Measurements from ENCODE around the gene RALGAPA2. TPM values are rescaled to one million over a fixed set of nuclear protein-coding genes. Genes with fewer than 3 reads are reported as not detected.

RALGAPA2 gene
- total and polyA plus RNA-seq, 8 donors: 9.6 to 41.7 (median 24.5) TPM

- Histone ChIP-seq H3K36me3 (no peaks in the 10 kb centered on the region), H3K4me1 (peaks cover 0 to 6% (median 0%) of the 10 kb centered on the region in 3 donors), H3K9me3 (no peaks in the 10 kb centered on the region), H3K4me3 (no peak overlapping the region), H3K27ac (no peak overlapping the region), H3K27me3 (no peaks in the 10 kb centered on the region)
- WGBS, 2 donors: 61 to 67% methylated on average over 15 of the region's 15 CpGs
- peak in 1 of 6 donors; percentile 37 for DNase-seq
- peak; percentile 47 to 74 (median 59) for ATAC-seq
- TF ChIP-seq CTCF (IDR thresholded peaks at IDR 0.05): no peak
- intact Hi-C loops (cut with DNase I): no loop called here
- no peak for FAIRE-seq
These were observed 254.9 kb downstream of the RALGAPA2 start for GRCh38 chr20:20457392-20458126.

DNA sequence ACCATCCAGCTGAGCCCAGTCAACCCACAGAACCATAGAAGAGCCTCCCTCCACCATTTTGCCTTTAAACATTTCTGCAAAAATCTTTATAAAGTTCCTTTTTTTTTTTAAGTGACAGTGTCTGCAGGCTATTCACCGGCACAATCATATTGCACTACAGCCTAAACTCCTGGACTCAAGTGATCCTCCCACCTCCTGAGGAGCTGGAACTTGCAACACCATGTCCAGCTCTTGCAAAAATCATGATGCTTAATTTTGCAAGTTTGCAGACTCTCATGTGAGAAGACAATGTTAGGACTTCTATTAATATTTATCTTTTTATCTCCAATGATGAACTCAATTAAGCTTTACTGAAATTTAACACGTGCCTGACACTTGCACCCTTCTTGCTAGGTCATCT is 255.7 kb downstream of the RALGAPA2 start:
- TF ChIP-seq CTCF (IDR thresholded peaks at IDR 0.05): no peak
- Histone ChIP-seq H3K9me3 (no peaks in the 10 kb centered on the region), H3K27me3 (no peaks in the 10 kb centered on the region), H3K36me3 (no peaks in the 10 kb centered on the region), H3K27ac (no peak overlapping the region), H3K4me1 (peaks cover 0 to 6% (median 0%) of the 10 kb centered on the region in 3 donors), H3K4me3 (no peak overlapping the region)
- ATAC-seq (no peak), FAIRE-seq (no peak), DNase-seq (no peak)
- intact Hi-C loops (cut with DNase I): no loop called here
- 90 to 91% methylated on average over 2 of the region's 2 CpGs for WGBS, 2 donors

- WGBS, 2 donors: 97 to 99% methylated on average over 2 of the region's 2 CpGs
- FAIRE-seq (no peak), ATAC-seq (no peak), DNase-seq (no peak)
- no peaks in the 10 kb centered on the region for H3K36me3 ChIP-seq
- no peak overlapping the region for H3K27ac ChIP-seq
- no peak overlapping the region for H3K4me3 ChIP-seq
- no peaks in the 10 kb centered on the region for H3K9me3 ChIP-seq
- H3K27me3 ChIP-seq: no peaks in the 10 kb centered on the region
- TF ChIP-seq CTCF (IDR thresholded peaks at IDR 0.05): no peak
- H3K4me1 ChIP-seq: peaks cover 0 to 6% (median 0%) of the 10 kb centered on the region in 3 donors
- intact Hi-C loops (cut with DNase I): no loop called here
These were observed 256.5 kb downstream of the RALGAPA2 start for GRCh38 chr20:20455926-20456325.

- WGBS, 2 donors: 93 to 94% methylated on average over 21 of the region's 21 CpGs
- TF ChIP-seq CTCF (IDR thresholded peaks at IDR 0.05): no peak
- Histone ChIP-seq H3K27me3 (no peaks in the 10 kb centered on the region), H3K27ac (no peak overlapping the region), H3K4me3 (no peak overlapping the region), H3K4me1 (peaks cover 0 to 6% (median 0%) of the 10 kb centered on the region in 3 donors), H3K36me3 (no peaks in the 10 kb centered on the region), H3K9me3 (no peaks in the 10 kb centered on the region)
- DNase-seq (no peak), FAIRE-seq (no peak), ATAC-seq (peak in 2 of 4 donors; percentile 15 to 27)
- intact Hi-C loops (cut with DNase I): no loop called here
These were observed 257.4 kb downstream of the RALGAPA2 start for GRCh38 chr20:20454850-20455627.

Measured in pancreas (tissue), 10 donors.